ENCODE data around the gene NEB. TPM values are rescaled to one million over a fixed set of nuclear protein-coding genes. Genes with fewer than 3 reads are reported as not detected.

Gene NEB
- total RNA-seq, 3 donors from 2014 or later = 2.0 to 2.8 (median 2.6) TPM

DNA sequence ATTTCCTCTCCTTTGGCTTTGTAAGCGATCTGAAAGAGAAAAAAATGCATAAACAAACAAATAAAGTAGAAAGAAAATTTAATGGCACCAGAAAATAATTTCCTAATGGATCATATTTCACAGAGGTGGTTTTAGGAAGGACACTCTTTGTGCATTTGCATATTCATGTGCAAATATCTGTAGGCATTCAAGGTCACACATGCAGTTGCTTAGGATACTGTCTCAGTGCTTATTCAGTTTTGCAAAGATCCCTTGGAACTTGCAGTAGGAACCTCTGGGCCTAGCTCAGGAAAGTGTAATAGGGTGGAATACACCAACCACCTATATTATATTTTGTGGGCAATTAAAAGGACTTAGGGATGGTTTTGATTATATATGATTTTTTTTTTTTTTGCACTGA, 54.3 kb downstream of the NEB start:
- Histone ChIP-seq H3K9me3 (no peaks in the 10 kb centered on the region), H3K4me3 (no peak overlapping the region), H3K27me3 (no peaks in the 10 kb centered on the region), H3K27ac (no peak overlapping the region), H3K36me3 (no peaks in the 10 kb centered on the region), H3K4me1 (no peaks in the 10 kb centered on the region)
- DNase-seq (ENCODE audit: low spot score in 2 of 2) = no peak
- TF ChIP-seq POLR2A (IDR thresholded peaks at IDR 0.05) (no peak), POLR2AphosphoS5 (IDR thresholded peaks at IDR 0.05) (no peak), CTCF (IDR thresholded peaks at IDR 0.05) (no peak)
- intact Hi-C loops (cut with DNase I; ENCODE audit: low total_unique reads) = no loop called here

GRCh38 chr2:151678849-151679248, 55.4 kb downstream of the NEB start:
- intact Hi-C loops (cut with DNase I; ENCODE audit: low total_unique reads) = no loop called here

DNA sequence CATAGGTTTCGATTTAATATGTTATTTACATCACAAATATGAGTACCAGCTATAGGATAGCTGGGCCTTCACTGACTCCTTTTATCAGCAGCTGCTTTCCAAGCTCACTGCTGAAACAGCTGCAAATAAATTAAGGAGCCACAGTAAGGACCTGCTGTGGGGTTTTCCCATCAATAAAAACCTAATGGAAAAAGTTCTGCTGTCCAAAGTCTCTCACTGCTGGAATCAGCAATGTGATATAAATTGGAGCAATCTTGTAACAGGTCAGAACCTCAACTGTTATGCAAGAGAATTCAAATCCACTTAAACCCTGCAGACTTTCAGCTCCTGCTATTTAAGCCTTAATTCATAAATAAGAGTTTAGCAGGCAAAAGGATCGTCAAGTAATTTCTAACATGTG, 61.3 kb downstream of the NEB start:
- intact Hi-C loops (cut with DNase I; ENCODE audit: low total_unique reads) = no loop called here

More at GRCh38 chr2:151678849-151679248, 55.4 kb downstream of the NEB start:
- Histone ChIP-seq H3K4me3 (no peak overlapping the region), H3K27me3 (no peaks in the 10 kb centered on the region), H3K4me1 (no peaks in the 10 kb centered on the region), H3K27ac (no peak overlapping the region), H3K36me3 (no peaks in the 10 kb centered on the region), H3K9me3 (no peaks in the 10 kb centered on the region)
- no peak for DNase-seq (ENCODE audit: low spot score in 2 of 2)
- no peak for TF ChIP-seq POLR2AphosphoS5 (IDR thresholded peaks at IDR 0.05)
- no peak for TF ChIP-seq POLR2A (IDR thresholded peaks at IDR 0.05)
- no peak for TF ChIP-seq CTCF (IDR thresholded peaks at IDR 0.05)

GRCh38 chr2:151672277-151672676, 62.0 kb downstream of the NEB start:
- intact Hi-C loops (cut with DNase I; ENCODE audit: low total_unique reads) = no loop called here
- no peak for DNase-seq (ENCODE audit: low spot score in 2 of 2)
- Histone ChIP-seq H3K4me1 (no peaks in the 10 kb centered on the region), H3K27me3 (no peaks in the 10 kb centered on the region), H3K36me3 (no peaks in the 10 kb centered on the region), H3K9me3 (no peaks in the 10 kb centered on the region), H3K27ac (no peak overlapping the region), H3K4me3 (no peak overlapping the region)
- TF ChIP-seq POLR2A (IDR thresholded peaks at IDR 0.05) = no peak
- TF ChIP-seq CTCF (IDR thresholded peaks at IDR 0.05) = no peak

More for the DNA sequence above, 61.3 kb downstream of the NEB start:
- no peaks in the 10 kb centered on the region for H3K36me3 ChIP-seq
- H3K27me3 ChIP-seq = no peaks in the 10 kb centered on the region
- no peaks in the 10 kb centered on the region for H3K4me1 ChIP-seq
- DNase-seq (ENCODE audit: low spot score in 2 of 2) = no peak
- TF ChIP-seq POLR2A (IDR thresholded peaks at IDR 0.05) = no peak
- no peak for TF ChIP-seq POLR2AphosphoS5 (IDR thresholded peaks at IDR 0.05)
- TF ChIP-seq CTCF (IDR thresholded peaks at IDR 0.05) = no peak
- H3K4me3 ChIP-seq = no peak overlapping the region
- H3K9me3 ChIP-seq = no peaks in the 10 kb centered on the region
- no peak overlapping the region for H3K27ac ChIP-seq

- Histone ChIP-seq H3K27me3 (no peaks in the 10 kb centered on the region), H3K9me3 (no peaks in the 10 kb centered on the region), H3K27ac (no peak overlapping the region), H3K4me1 (no peaks in the 10 kb centered on the region), H3K36me3 (no peaks in the 10 kb centered on the region), H3K4me3 (no peak overlapping the region)
- DNase-seq (ENCODE audit: low spot score in 2 of 2) = no peak
- TF ChIP-seq POLR2AphosphoS5 (IDR thresholded peaks at IDR 0.05) (no peak), POLR2A (IDR thresholded peaks at IDR 0.05) (no peak), CTCF (IDR thresholded peaks at IDR 0.05) (no peak)
- intact Hi-C loops (cut with DNase I; ENCODE audit: low total_unique reads) = no loop called here
Observed at GRCh38 chr2:151670846-151671597, 63.3 kb downstream of the NEB start.
